Osteoblast (primary cell): ENCODE results near the gene NTNG1. TPM values are rescaled to one million over a fixed set of nuclear protein-coding genes. Genes with fewer than 3 reads are reported as not detected.

Experiments used
- DNase-seq: peaks from one replicate; pipeline ENCODE4 v3.0.0; 2011; ENCODE audit warnings: low spot score, mixed read lengths; ENCODE audit not compliant: insufficient read length; ENCODE audit errors: missing footprints
- H2AFZ ChIP-seq: 2 replicates; pipeline ENCODE4 v1.6.0; 2011; ENCODE audit warnings: mild to moderate bottlenecking, low read length
- H3K27ac ChIP-seq: 2 replicates; pipeline ENCODE4 v1.5.1; 2011; ENCODE audit warnings: mild to moderate bottlenecking, low read depth, low read length, moderate library complexity
- H3K27me3 ChIP-seq: 2 replicates; pipeline ENCODE4 v1.6.0; 2012; ENCODE audit warnings: mild to moderate bottlenecking, control low read depth, inconsistent platforms, low read length, moderate library complexity; ENCODE audit not compliant: insufficient read depth
- H3K36me3 ChIP-seq: 2 replicates; pipeline ENCODE4 v1.5.1; 2011; ENCODE audit warnings: mild to moderate bottlenecking, low read length, control low read depth, moderate library complexity; ENCODE audit not compliant: insufficient read depth
- H3K4me1 ChIP-seq: 2 replicates; pipeline ENCODE4 v1.5.1; 2011; ENCODE audit warnings: mild to moderate bottlenecking, low read length, control low read depth, moderate library complexity; ENCODE audit not compliant: insufficient read depth
- H3K4me2 ChIP-seq: 2 replicates; pipeline ENCODE4 v1.6.0; 2011; ENCODE audit warnings: mild to moderate bottlenecking, low read length; ENCODE audit not compliant: insufficient read depth
- H3K4me3 ChIP-seq: fragments of 200-600 bp; sonication (generic); 3 replicates; pipeline ENCODE4 v1.5.1; 2012; ENCODE audit warnings: mild to moderate bottlenecking, low read length, inconsistent platforms; ENCODE audit not compliant: insufficient read depth
- H3K79me2 ChIP-seq: 2 replicates; pipeline ENCODE4 v1.6.0; 2012; ENCODE audit warnings: mild to moderate bottlenecking, low read length, control low read depth, inconsistent platforms; ENCODE audit not compliant: insufficient read depth
- H3K9me3 ChIP-seq: 2 replicates; pipeline ENCODE4 v1.5.1; 2011; ENCODE audit warnings: low read depth, low read length, control low read depth
- H4K20me1 ChIP-seq: 2 replicates; pipeline ENCODE4 v1.6.0; 2012; ENCODE audit warnings: mild to moderate bottlenecking, low read length, control low read depth; ENCODE audit not compliant: insufficient read depth
- total RNA-seq: library from RNA; depleted of rRNA; stranded (reverse); fragments of >200 nt; gene quantifications from 2 replicates; pipeline ENCODE4 v1.2.3, GENCODE V29; 2012
- TF ChIP-seq, protein P1 (sequence below): IDR thresholded peaks from 2 replicates; pipeline ENCODE4 v1.5.1; 2011; ENCODE audit warnings: mild to moderate bottlenecking, low read depth, low read length, moderate library complexity; ENCODE audit errors: extremely low read depth

NTNG1 gene
- total RNA-seq, 1 donor = 3.6 TPM

DNA sequence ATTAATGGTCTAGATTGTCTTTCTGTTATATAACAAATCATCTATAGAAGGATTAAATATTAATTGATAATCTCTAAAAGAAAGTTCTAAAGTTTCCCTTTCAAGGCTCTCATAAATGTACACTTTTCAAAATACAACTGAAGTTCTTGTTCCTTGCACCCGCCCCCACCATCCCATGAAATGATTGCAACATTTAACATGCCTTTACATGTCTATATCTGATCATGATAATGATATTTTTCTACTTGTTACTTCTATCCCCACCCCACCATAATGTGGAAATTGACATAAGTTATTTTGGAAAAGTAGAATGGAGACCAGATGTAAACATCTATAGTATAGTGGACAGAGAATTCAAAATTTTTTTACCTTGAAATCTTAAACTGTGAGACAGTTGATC lies 186.6 kb downstream of the NTNG1 start:
- no peaks in the 10 kb centered on the region for H3K79me2 ChIP-seq
- H3K4me1 ChIP-seq = no peaks in the 10 kb centered on the region
- H3K9me3 ChIP-seq = no peaks in the 10 kb centered on the region
- TF ChIP-seq, protein P1, sequence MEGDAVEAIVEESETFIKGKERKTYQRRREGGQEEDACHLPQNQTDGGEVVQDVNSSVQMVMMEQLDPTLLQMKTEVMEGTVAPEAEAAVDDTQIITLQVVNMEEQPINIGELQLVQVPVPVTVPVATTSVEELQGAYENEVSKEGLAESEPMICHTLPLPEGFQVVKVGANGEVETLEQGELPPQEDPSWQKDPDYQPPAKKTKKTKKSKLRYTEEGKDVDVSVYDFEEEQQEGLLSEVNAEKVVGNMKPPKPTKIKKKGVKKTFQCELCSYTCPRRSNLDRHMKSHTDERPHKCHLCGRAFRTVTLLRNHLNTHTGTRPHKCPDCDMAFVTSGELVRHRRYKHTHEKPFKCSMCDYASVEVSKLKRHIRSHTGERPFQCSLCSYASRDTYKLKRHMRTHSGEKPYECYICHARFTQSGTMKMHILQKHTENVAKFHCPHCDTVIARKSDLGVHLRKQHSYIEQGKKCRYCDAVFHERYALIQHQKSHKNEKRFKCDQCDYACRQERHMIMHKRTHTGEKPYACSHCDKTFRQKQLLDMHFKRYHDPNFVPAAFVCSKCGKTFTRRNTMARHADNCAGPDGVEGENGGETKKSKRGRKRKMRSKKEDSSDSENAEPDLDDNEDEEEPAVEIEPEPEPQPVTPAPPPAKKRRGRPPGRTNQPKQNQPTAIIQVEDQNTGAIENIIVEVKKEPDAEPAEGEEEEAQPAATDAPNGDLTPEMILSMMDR = no peak
- DNase-seq = no peak
- no peaks in the 10 kb centered on the region for H4K20me1 ChIP-seq
- no peaks in the 10 kb centered on the region for H3K27me3 ChIP-seq
- H3K36me3 ChIP-seq = no peaks in the 10 kb centered on the region
- H3K4me2 ChIP-seq = no peak overlapping the region
- no peak overlapping the region for H3K27ac ChIP-seq
- no peak overlapping the region for H2AFZ ChIP-seq
- H3K4me3 ChIP-seq = no peak overlapping the region

DNA sequence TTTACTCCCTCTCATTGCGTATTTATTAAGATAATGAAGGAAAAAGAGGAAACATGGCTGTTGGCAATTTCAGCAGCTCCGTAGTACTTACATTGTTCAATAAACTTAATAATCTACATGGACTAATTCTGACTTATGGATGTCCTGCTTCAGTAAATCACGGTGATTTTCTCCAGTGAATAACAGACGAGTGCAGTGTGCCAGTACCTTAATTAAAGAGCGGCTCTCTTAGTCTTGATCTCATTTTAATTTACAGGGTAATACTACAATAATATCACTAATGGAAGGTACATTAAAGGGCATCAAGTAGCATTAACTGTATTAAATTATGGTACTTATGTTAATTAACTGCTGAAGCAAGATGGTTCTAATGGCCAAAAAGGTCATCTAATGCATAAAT lies 187.2 kb downstream of the NTNG1 start:
- Histone ChIP-seq H3K27me3 (no peaks in the 10 kb centered on the region), H3K4me1 (no peaks in the 10 kb centered on the region), H3K9me3 (no peaks in the 10 kb centered on the region), H4K20me1 (no peaks in the 10 kb centered on the region), H3K27ac (no peak overlapping the region), H3K4me3 (no peak overlapping the region), H3K79me2 (no peaks in the 10 kb centered on the region), H3K4me2 (no peak overlapping the region), H3K36me3 (no peaks in the 10 kb centered on the region), H2AFZ (no peak overlapping the region)
- no peak for DNase-seq
- TF ChIP-seq, protein P1 = no peak

DNA sequence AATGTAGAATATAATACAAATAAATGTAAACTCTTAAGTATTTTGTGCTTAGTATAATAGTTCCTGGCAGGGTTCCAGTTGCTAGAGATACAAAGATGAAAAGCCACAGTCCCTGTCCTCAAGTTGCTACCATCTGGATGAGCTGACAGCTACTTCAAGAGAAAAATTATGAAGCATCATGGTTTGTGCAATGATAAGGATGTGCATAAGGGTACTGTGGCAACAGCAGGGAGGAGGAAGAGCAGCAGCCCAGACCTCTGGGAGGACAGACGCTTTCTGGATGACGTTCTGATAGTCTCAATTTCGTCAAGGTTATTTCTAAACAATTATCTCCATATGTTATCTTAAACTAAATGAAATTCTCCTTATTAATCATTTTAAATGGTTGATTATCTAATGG lies 198.9 kb downstream of the NTNG1 start:
- Histone ChIP-seq H3K36me3 (no peaks in the 10 kb centered on the region), H3K27me3 (no peaks in the 10 kb centered on the region), H3K9me3 (no peaks in the 10 kb centered on the region), H3K27ac (no peak overlapping the region), H3K4me3 (no peak overlapping the region), H3K79me2 (no peaks in the 10 kb centered on the region), H4K20me1 (no peaks in the 10 kb centered on the region), H3K4me1 (no peaks in the 10 kb centered on the region), H2AFZ (no peak overlapping the region), H3K4me2 (no peak overlapping the region)
- no peak for DNase-seq
- TF ChIP-seq, protein P1 = no peak

DNA sequence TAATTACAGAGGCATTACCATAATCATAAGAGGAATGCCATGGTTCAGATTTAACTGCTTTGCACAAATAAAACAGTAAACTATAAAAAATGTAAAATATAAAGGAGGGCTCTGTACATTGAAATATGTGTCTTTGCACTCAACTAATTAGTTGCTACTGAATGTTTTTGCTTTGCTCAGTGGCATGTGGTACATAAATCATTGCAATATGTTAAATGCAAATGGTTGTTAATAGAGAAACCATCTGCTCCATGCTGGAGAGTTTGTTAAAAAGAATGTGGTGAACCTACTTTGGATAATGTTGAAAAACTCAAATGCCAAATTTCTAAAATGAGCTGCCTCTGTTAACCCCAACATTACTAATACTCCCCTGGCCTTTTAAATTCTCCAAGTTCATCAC lies 201.5 kb downstream of the NTNG1 start:
- no peaks in the 10 kb centered on the region for H3K36me3 ChIP-seq
- no peaks in the 10 kb centered on the region for H3K9me3 ChIP-seq
- TF ChIP-seq, protein P1 = no peak
- no peaks in the 10 kb centered on the region for H4K20me1 ChIP-seq
- H3K4me3 ChIP-seq = no peak overlapping the region
- H3K27me3 ChIP-seq = no peaks in the 10 kb centered on the region
- H3K79me2 ChIP-seq = no peaks in the 10 kb centered on the region
- no peak overlapping the region for H3K4me2 ChIP-seq
- H3K4me1 ChIP-seq = no peaks in the 10 kb centered on the region
- H2AFZ ChIP-seq = no peak overlapping the region
- H3K27ac ChIP-seq = no peak overlapping the region
- no peak for DNase-seq
